Measurements from ENCODE around the gene GPC3. TPM values are rescaled to one million over a fixed set of nuclear protein-coding genes. Genes with fewer than 3 reads are reported as not detected.

Gene GPC3
- total RNA-seq, 4 donors from 2014 or later, result 0.82 to 4.9 (median 1.8) TPM

DNA sequence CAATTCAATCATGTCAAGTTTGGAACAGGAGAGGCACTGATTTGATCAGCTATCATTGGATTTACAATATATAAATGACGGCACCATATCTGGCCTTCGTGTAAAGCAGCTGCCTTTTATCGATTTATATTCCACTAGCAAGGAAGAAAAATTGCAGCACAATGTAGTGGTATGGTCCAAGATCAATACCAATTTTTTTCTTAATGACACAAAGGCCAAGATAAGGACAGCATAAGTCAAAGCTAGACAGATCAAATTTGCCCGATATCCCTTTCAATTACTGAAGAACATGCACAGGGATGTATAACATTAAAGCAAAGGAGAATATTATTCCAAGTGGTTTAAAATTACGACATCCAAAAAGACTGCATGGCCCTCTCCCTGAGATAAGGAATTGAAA is 167.4 kb downstream of the GPC3 start:
- in situ Hi-C loops (cut with MboI; ENCODE audit: low pct_ligation_motif_present in 1 of 4, low pct_unique_long_range_greater_than_20kb in 1 of 4, low sequenced_read_pairs in 3 of 4) (no loop called here), intact Hi-C loops (cut with DNase I; ENCODE audit: low total_unique reads) (no loop called here)
- no peaks in the 10 kb centered on the region for H3K27me3 ChIP-seq
- no peaks in the 10 kb centered on the region for H3K9me3 ChIP-seq
- DNase-seq, result no peak
- no peak overlapping the region for H3K4me3 ChIP-seq
- TF ChIP-seq, protein P1, sequence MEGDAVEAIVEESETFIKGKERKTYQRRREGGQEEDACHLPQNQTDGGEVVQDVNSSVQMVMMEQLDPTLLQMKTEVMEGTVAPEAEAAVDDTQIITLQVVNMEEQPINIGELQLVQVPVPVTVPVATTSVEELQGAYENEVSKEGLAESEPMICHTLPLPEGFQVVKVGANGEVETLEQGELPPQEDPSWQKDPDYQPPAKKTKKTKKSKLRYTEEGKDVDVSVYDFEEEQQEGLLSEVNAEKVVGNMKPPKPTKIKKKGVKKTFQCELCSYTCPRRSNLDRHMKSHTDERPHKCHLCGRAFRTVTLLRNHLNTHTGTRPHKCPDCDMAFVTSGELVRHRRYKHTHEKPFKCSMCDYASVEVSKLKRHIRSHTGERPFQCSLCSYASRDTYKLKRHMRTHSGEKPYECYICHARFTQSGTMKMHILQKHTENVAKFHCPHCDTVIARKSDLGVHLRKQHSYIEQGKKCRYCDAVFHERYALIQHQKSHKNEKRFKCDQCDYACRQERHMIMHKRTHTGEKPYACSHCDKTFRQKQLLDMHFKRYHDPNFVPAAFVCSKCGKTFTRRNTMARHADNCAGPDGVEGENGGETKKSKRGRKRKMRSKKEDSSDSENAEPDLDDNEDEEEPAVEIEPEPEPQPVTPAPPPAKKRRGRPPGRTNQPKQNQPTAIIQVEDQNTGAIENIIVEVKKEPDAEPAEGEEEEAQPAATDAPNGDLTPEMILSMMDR (IDR thresholded peaks at IDR 0.05), result no peak
- no peak for TF ChIP-seq POLR2AphosphoS5 (IDR thresholded peaks at IDR 0.05)
- TF ChIP-seq POLR2A (IDR thresholded peaks at IDR 0.05), result no peak
- TF ChIP-seq EP300 (IDR thresholded peaks at IDR 0.05; ENCODE audit: low read depth), result no peak
- no peaks in the 10 kb centered on the region for H3K36me3 ChIP-seq
- H3K27ac ChIP-seq, result no peak overlapping the region
- no peaks in the 10 kb centered on the region for H3K4me1 ChIP-seq
- 82 to 96% methylated on average over 4 to 5 of the region's 5 CpGs for WGBS, 2 donors (ENCODE audit: low coverage in 1 of 2)

DNA sequence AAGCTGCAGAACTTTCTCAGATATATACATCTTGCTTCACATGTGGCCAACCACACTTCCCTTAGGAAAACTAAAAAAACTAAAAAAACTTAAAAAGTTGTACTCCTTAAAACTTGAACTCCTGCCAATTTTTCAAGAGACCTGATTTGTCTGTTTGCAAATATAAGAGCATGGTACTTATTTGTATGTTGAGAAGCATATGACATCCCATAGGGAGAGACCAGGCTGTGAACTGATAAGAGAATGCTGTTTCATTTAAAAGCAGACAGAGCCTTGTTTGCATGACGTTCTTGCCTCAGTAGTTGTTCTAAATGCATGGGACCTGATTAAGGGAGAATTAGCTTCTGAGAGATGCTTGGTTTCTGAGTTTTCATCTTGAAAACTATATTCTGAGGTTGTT is 169.9 kb downstream of the GPC3 start:
- Histone ChIP-seq H3K4me1 (no peaks in the 10 kb centered on the region), H3K9me3 (no peaks in the 10 kb centered on the region), H3K4me3 (no peak overlapping the region), H3K36me3 (no peaks in the 10 kb centered on the region), H3K27me3 (no peaks in the 10 kb centered on the region), H3K27ac (no peak overlapping the region)
- no peak for TF ChIP-seq POLR2AphosphoS5 (IDR thresholded peaks at IDR 0.05)
- TF ChIP-seq POLR2A (IDR thresholded peaks at IDR 0.05), result no peak
- TF ChIP-seq, protein P1 (IDR thresholded peaks at IDR 0.05), result no peak
- TF ChIP-seq EP300 (IDR thresholded peaks at IDR 0.05; ENCODE audit: low read depth), result no peak
- WGBS, 2 donors (ENCODE audit: low coverage in 1 of 2), result 46% methylated on average over 1 of the region's 1 CpG; no CpG with 5 or more reads in 1 of the 2 donors
- intact Hi-C loops (cut with DNase I; ENCODE audit: low total_unique reads), result no loop called here
- in situ Hi-C loops (cut with MboI; ENCODE audit: low pct_ligation_motif_present in 1 of 4, low pct_unique_long_range_greater_than_20kb in 1 of 4, low sequenced_read_pairs in 3 of 4), result no loop called here
- no peak for DNase-seq

DNA sequence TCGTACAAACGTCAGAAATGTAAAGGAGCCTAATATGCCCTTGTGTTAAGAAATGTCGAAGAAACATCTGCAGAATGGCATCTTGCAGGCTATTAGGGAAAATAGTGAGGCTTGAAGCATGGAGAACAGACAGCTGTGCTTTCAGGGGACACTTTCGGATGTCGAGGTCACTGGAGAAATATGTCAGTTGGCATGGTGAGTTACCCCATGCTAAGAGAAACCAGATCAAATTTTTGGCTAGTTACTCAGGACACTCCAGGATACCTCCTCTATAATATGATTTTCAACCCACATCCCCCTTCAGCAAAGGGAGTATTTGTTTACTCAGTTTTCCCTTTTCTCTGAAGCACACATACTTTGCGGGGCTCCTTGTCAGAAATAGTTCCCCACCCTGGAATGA is 171.4 kb downstream of the GPC3 start:
- in situ Hi-C loops (cut with MboI; ENCODE audit: low pct_ligation_motif_present in 1 of 4, low pct_unique_long_range_greater_than_20kb in 1 of 4, low sequenced_read_pairs in 3 of 4), result no loop called here
- DNase-seq, result no peak
- Histone ChIP-seq H3K27ac (no peak overlapping the region), H3K4me1 (no peaks in the 10 kb centered on the region), H3K4me3 (no peak overlapping the region), H3K9me3 (no peaks in the 10 kb centered on the region), H3K27me3 (no peaks in the 10 kb centered on the region), H3K36me3 (no peaks in the 10 kb centered on the region)
- TF ChIP-seq POLR2A (IDR thresholded peaks at IDR 0.05), result no peak
- no peak for TF ChIP-seq POLR2AphosphoS5 (IDR thresholded peaks at IDR 0.05)
- no peak for TF ChIP-seq EP300 (IDR thresholded peaks at IDR 0.05; ENCODE audit: low read depth)
- TF ChIP-seq, protein P1 (IDR thresholded peaks at IDR 0.05), result no peak
- intact Hi-C loops (cut with DNase I; ENCODE audit: low total_unique reads), result no loop called here
- 73% methylated on average over 6 of the region's 6 CpGs; no CpG with 5 or more reads in 1 of the 2 donors for WGBS, 2 donors (ENCODE audit: low coverage in 1 of 2)

DNA sequence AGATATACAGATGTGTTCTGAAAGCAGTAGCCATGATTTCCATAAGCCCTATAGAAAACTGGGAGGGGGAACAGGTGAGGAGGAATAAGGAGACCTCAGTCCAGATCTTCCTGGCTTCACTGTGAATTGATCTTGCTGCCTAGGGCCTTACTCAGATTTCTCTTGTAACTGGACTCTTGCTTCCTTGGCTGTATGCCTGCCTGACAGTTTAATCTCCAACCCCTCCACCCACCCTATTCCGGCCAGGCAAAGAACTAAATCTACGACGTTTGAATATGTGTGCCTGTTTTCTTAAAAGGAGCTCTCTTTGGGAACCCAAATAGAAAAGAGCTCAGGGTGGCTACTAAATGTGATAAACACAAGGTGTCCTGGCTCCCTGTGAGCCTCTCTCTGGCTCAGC is 173.0 kb downstream of the GPC3 start:
- Histone ChIP-seq H3K27me3 (no peaks in the 10 kb centered on the region), H3K4me3 (no peak overlapping the region), H3K9me3 (no peaks in the 10 kb centered on the region), H3K36me3 (no peaks in the 10 kb centered on the region), H3K4me1 (no peaks in the 10 kb centered on the region), H3K27ac (no peak overlapping the region)
- WGBS, 2 donors (ENCODE audit: low coverage in 1 of 2), result 44% methylated on average over 3 of the region's 3 CpGs; no CpG with 5 or more reads in 1 of the 2 donors
- TF ChIP-seq EP300 (IDR thresholded peaks at IDR 0.05; ENCODE audit: low read depth) (no peak), POLR2AphosphoS5 (IDR thresholded peaks at IDR 0.05) (no peak), POLR2A (IDR thresholded peaks at IDR 0.05) (no peak)
- TF ChIP-seq, protein P1 (IDR thresholded peaks at IDR 0.05), result no peak
- intact Hi-C loops (cut with DNase I; ENCODE audit: low total_unique reads), result no loop called here
- in situ Hi-C loops (cut with MboI; ENCODE audit: low pct_ligation_motif_present in 1 of 4, low pct_unique_long_range_greater_than_20kb in 1 of 4, low sequenced_read_pairs in 3 of 4), result no loop called here
- DNase-seq, result no peak
